T-helper 1 cell treated with Interleukin-12 subunit alpha and Interleukin-12 subunit beta and Interleukin-4 antibody, amounts not matched to agents 30 μg/mL and 1 μg/mL, for 36 hours (primary cell): ENCODE measurements around the gene ZAP70.

Experiments used
- H3K27ac Mint-ChIP-seq: one replicate; pipeline ENCODE4 v1.8.0; 2021; ENCODE audit warnings: mild to moderate bottlenecking, mixed read lengths
- H3K27me3 Mint-ChIP-seq: one replicate; pipeline ENCODE4 v1.8.0; 2021; ENCODE audit warnings: low read depth, mixed read lengths
- H3K36me3 Mint-ChIP-seq: one replicate; pipeline ENCODE4 v1.8.0; 2021; ENCODE audit warnings: low read depth, mixed read lengths
- H3K4me1 Mint-ChIP-seq: one replicate; pipeline ENCODE4 v1.8.0; 2021; ENCODE audit warnings: low read depth, mixed read lengths
- H3K4me3 Mint-ChIP-seq: one replicate; pipeline ENCODE4 v1.8.0; 2021; ENCODE audit warnings: mild to moderate bottlenecking, moderate library complexity, mixed read lengths
- H3K9me3 Mint-ChIP-seq: one replicate; pipeline ENCODE4 v1.8.0; 2021; ENCODE audit warnings: mixed read lengths

The ZAP70 gene

GRCh38 chr2:97740590-97741182 lies 27.3 kb downstream of the ZAP70 start:
- no peaks in the 10 kb centered on the region for H3K9me3 Mint-ChIP-seq
- H3K27ac Mint-ChIP-seq = peak overlapping the region; percentile 62
- peaks cover 51% of the 10 kb centered on the region for H3K36me3 Mint-ChIP-seq
- H3K4me3 Mint-ChIP-seq = no peak overlapping the region
- H3K4me1 Mint-ChIP-seq = peaks cover 48% of the 10 kb centered on the region
- H3K27me3 Mint-ChIP-seq = no peaks in the 10 kb centered on the region

DNA sequence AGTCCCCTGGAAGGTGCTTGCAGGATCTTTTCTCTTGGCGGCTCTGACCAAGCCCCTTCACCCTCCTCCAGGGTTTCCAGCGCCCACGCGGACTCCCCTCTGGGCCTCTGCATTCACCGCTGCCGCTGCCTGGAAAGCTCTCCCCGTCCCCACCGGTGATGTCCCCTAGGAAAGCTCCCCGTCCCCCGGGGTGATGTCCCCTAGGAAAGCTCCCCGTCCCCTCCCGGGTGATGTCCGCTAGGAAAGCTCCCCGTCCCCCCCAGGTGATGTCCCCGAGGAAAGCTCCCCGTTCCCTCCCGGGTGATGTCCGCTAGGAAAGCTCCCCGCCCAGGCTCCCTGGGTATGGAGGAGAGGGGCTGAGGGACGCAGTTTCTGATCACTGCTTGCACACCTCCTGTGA lies 27.9 kb downstream of the ZAP70 start:
- Mint-ChIP-seq H3K4me3 (no peak overlapping the region), H3K27ac (peak overlapping the region; percentile 93), H3K27me3 (no peaks in the 10 kb centered on the region), H3K9me3 (no peaks in the 10 kb centered on the region), H3K36me3 (peaks cover 50% of the 10 kb centered on the region), H3K4me1 (peaks cover 50% of the 10 kb centered on the region)

DNA sequence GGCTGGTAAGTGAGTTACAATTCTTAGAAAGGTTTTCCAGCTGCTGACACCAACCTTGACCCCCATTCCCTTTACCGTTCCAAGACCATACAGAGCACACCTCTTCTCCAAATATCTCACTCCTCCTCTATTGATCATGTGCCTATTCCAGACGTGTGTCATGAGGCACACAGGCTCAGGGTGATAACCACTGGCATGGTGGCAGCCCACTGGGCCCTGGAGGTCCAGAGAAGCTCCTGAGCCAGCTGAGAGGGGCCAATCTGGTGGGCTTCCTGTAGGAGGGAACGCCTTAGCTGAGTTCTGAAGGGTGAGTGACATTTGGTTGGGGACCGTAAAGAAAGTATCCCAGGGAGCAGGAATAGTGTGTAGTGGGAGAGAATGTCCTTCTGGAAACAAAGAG lies 28.3 kb downstream of the ZAP70 start:
- Mint-ChIP-seq H3K9me3 (no peaks in the 10 kb centered on the region), H3K4me3 (peak overlapping the region; percentile 34), H3K27me3 (no peaks in the 10 kb centered on the region), H3K27ac (peak overlapping the region; percentile 93), H3K36me3 (peaks cover 48% of the 10 kb centered on the region), H3K4me1 (peaks cover 52% of the 10 kb centered on the region)

GRCh38 chr2:97742381-97742847 lies 29.0 kb downstream of the ZAP70 start:
- Mint-ChIP-seq H3K9me3 (no peaks in the 10 kb centered on the region), H3K27ac (peak overlapping the region; percentile 93), H3K4me1 (peaks cover 56% of the 10 kb centered on the region), H3K36me3 (peaks cover 43% of the 10 kb centered on the region), H3K27me3 (no peaks in the 10 kb centered on the region), H3K4me3 (peak overlapping the region; percentile 66)

DNA sequence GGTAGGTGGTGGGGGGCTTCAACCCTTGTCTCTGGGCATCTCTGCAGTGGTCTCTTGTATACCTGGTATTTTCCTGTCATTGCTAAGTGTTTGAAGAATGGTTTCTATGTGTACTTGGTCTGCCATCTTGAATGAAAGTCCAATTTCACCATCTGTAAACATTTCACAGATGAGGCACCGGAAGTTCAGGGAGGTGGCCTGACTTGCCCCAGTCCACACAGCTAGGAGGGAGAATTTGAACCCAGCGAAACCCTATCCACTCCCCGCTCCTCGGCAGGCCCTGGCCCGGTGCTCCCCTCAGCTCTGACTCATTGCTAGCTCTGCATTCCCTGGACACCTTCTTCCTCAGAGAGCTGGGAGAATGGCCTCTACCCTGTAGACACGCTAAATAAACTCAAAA lies 30.5 kb downstream of the ZAP70 start:
- H3K4me3 Mint-ChIP-seq = no peak overlapping the region
- H3K27me3 Mint-ChIP-seq = no peaks in the 10 kb centered on the region
- no peaks in the 10 kb centered on the region for H3K9me3 Mint-ChIP-seq
- H3K4me1 Mint-ChIP-seq = peaks cover 62% of the 10 kb centered on the region
- H3K36me3 Mint-ChIP-seq = peaks cover 35% of the 10 kb centered on the region
- H3K27ac Mint-ChIP-seq = peak overlapping the region; percentile 93

- Mint-ChIP-seq H3K4me3 (peak overlapping the region; percentile 22), H3K9me3 (no peaks in the 10 kb centered on the region), H3K27ac (peak overlapping the region; percentile 18), H3K27me3 (no peaks in the 10 kb centered on the region), H3K36me3 (peaks cover 28% of the 10 kb centered on the region), H3K4me1 (peaks cover 60% of the 10 kb centered on the region)
Observed at GRCh38 chr2:97745474-97746174, 32.2 kb downstream of the ZAP70 start.

- Mint-ChIP-seq H3K4me1 (peaks cover 45% of the 10 kb centered on the region), H3K36me3 (peaks cover 26% of the 10 kb centered on the region), H3K4me3 (no peak overlapping the region), H3K27ac (no peak overlapping the region), H3K9me3 (no peaks in the 10 kb centered on the region), H3K27me3 (no peaks in the 10 kb centered on the region)
Observed at GRCh38 chr2:97747285-97747684, 33.9 kb downstream of the ZAP70 start.

- H3K4me3 Mint-ChIP-seq = no peak overlapping the region
- peaks cover 41% of the 10 kb centered on the region for H3K4me1 Mint-ChIP-seq
- no peaks in the 10 kb centered on the region for H3K27me3 Mint-ChIP-seq
- H3K27ac Mint-ChIP-seq = no peak overlapping the region
- peaks cover 24% of the 10 kb centered on the region for H3K36me3 Mint-ChIP-seq
- no peaks in the 10 kb centered on the region for H3K9me3 Mint-ChIP-seq
Observed at GRCh38 chr2:97747716-97748115, 34.3 kb downstream of the ZAP70 start.

DNA sequence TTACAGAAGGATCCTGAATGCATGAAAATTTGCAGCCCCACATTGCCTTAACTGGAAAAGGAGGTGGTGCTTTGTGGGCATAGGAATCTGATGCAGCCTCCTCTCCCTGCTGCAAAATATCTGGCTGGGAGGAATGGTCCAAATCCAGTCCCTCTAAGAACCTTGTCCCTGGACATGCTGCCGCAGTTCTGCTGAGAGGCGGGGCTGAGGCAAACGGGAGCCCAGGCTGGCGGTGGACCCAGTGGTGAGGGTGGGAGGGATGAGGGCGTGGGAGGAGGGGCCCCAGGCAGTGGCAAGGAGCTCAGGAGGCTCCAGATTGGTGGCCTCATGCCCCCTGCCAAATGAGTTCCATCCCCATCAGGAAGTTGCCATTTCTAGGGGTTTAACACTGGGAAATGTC lies 36.2 kb downstream of the ZAP70 start:
- Mint-ChIP-seq H3K27me3 (no peaks in the 10 kb centered on the region), H3K27ac (no peak overlapping the region), H3K4me3 (no peak overlapping the region), H3K36me3 (peaks cover 10% of the 10 kb centered on the region), H3K9me3 (no peaks in the 10 kb centered on the region), H3K4me1 (peaks cover 24% of the 10 kb centered on the region)

DNA sequence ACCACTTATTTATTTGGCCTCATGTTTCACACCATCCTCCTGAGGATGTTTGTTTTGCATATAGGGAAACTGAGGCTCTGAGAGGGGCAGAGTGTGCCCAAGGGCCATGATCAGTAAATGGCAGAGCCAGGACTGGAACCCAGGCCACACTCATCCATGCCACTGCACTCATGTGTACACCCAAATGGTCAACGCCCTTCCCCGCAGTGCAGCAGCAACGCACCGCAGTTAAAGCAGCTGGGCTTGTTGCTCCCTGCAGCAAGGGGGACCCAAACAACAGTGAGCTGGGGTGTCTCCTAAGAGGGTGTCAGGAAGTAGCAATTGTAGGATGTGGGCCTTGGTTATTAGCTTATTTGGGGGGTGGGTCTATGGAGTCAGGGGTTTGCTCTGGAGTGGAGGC lies 36.6 kb downstream of the ZAP70 start:
- Mint-ChIP-seq H3K9me3 (no peaks in the 10 kb centered on the region), H3K4me3 (no peak overlapping the region), H3K27ac (no peak overlapping the region), H3K36me3 (peaks cover 12% of the 10 kb centered on the region), H3K4me1 (peaks cover 22% of the 10 kb centered on the region), H3K27me3 (no peaks in the 10 kb centered on the region)

GRCh38 chr2:97751752-97752151 lies 38.4 kb downstream of the ZAP70 start:
- no peak overlapping the region for H3K27ac Mint-ChIP-seq

DNA sequence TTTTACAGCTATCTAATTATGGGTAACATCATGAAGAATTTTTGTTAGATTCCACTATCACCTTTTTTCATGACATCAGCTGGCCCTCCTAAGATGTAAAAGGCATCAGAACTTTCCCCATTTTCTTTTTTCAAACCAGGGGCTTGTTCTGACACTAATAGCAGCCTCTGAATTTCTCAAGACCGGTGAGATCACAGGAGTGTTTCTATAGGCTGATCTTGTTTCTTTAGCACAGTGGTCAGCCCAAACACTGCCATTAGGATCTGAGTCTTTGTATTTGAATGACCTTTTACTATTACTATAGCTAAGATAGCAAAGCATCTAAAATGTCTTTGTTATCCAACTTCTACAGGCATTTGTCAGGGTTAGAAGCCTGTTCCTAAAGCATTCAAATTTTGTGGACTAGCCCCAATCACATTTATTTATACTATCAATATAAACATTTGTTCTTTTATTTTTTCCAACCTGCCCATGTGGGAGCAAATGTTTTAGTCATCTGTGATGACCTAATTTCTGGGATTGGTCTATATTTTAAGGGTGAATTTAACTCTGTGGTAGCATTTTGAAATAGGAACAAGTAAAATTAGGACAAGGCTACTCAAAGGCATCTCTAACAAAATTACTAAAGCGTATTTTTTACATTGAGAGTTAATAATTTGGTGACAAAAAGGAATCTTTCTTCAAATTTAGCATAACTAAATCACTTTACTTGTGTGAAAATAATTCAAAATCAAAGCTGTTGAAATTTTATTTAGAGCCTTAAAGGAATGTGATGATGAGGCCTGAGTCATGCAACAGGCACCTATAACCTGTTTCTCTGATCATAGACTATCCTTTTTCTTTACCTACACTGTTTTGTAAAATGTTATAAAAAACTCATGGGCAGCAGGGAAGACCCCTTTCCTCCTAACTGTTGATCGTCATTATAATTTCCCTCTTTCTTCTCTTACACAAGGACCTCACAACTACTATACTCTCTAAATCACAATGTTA lies 39.3 kb downstream of the ZAP70 start:
- H3K27ac Mint-ChIP-seq = no peak overlapping the region
- H3K9me3 Mint-ChIP-seq = no peaks in the 10 kb centered on the region
- peaks cover 17% of the 10 kb centered on the region for H3K36me3 Mint-ChIP-seq
- peaks cover 5% of the 10 kb centered on the region for H3K4me1 Mint-ChIP-seq
- no peak overlapping the region for H3K4me3 Mint-ChIP-seq
- H3K27me3 Mint-ChIP-seq = no peaks in the 10 kb centered on the region

More at GRCh38 chr2:97751752-97752151, 38.4 kb downstream of the ZAP70 start:
- Mint-ChIP-seq H3K9me3 (no peaks in the 10 kb centered on the region), H3K27me3 (no peaks in the 10 kb centered on the region), H3K4me1 (peaks cover 9% of the 10 kb centered on the region), H3K36me3 (peaks cover 14% of the 10 kb centered on the region), H3K4me3 (no peak overlapping the region)

DNA sequence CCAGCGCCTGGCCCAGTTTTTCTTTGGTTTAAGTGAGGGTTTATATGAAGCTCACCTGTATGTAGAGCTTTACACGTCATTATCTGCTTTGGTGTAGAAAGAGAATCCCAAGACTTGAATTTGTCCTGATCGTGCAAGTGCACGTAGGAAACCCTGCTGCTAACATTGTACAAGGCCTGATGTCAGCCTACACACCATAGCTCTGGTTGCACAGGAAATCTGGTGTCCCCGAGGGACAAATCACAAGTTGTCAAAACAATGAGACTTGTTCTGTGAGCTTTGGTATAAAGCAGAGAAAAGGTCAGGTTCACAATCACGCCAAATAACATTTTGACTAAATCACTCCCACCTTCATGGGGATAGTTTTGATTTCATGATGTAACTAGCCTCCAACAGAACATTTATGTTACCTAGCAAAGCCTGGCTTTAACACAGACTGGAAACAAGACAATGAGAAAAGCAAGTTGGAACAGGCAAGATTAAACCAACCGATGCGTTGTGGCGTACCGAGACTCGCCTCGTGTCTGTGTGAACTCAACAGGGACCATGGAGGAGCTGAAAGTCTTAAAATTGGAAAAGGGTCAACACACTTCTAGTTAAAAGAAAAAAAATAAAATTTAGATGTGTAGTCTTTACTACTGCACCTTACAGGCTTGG lies 41.4 kb downstream of the ZAP70 start:
- Mint-ChIP-seq H3K27ac (no peak overlapping the region), H3K9me3 (no peaks in the 10 kb centered on the region), H3K27me3 (no peaks in the 10 kb centered on the region), H3K4me3 (no peak overlapping the region), H3K4me1 (peaks cover 4% of the 10 kb centered on the region), H3K36me3 (peaks cover 22% of the 10 kb centered on the region)

DNA sequence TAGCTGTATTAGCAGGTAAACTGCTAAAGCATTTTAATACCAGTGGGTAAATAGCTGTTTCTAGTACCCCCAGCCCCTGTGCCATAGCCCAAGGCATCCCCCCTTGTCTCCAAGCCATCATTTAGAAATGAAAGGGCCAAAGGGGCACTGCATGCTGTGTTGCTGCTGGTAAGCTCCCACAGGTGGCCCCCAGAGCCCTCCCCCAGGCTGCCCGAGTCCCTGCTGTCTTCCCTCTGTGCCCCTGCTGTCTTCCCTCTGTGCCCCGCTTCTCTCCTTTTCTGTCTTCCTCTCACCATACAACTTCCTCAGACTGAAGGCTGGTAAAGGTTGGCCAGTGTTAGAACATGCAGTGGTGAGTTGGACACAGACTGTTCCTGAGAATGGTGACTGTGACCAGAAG lies 42.1 kb downstream of the ZAP70 start:
- Mint-ChIP-seq H3K27ac (no peak overlapping the region), H3K27me3 (no peaks in the 10 kb centered on the region), H3K4me1 (peaks cover 11% of the 10 kb centered on the region), H3K36me3 (peaks cover 26% of the 10 kb centered on the region), H3K9me3 (no peaks in the 10 kb centered on the region), H3K4me3 (no peak overlapping the region)
